Measurements from ENCODE around the gene MSI2.

MSI2 gene

GRCh38 chr17:57423541-57423940 is 167.2 kb downstream of the MSI2 start:
- no peak for DNase-seq
- intact Hi-C loops (cut with DNase I) = no loop called here

GRCh38 chr17:57424273-57424672 is 167.9 kb downstream of the MSI2 start:
- DNase-seq = no peak
- intact Hi-C loops (cut with DNase I) = no loop called here

- no peak for DNase-seq
These were observed 168.5 kb downstream of the MSI2 start for GRCh38 chr17:57424777-57425188.

DNA sequence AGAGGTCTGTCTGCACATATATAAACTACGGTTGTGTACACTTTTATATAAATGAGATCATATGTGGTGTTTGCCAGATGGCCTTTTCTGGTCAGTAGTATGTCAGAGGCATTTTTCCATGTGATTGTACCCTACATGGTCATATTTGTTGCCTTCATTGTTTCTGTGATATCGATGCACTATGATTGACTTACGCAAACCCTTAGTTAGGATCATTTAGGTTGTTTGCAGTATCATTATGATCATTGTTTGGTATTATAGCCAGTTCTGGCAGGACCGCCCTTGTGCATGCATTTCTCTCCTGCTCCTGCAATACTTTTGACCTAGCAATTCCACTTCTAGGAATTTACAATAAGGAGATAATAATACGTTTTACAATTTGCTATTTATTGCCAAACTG is 169.1 kb downstream of the MSI2 start:
- intact Hi-C loops (cut with DNase I) = no loop called here
- no peak for DNase-seq

More at GRCh38 chr17:57424777-57425188, 168.5 kb downstream of the MSI2 start:
- intact Hi-C loops (cut with DNase I) = no loop called here

DNA sequence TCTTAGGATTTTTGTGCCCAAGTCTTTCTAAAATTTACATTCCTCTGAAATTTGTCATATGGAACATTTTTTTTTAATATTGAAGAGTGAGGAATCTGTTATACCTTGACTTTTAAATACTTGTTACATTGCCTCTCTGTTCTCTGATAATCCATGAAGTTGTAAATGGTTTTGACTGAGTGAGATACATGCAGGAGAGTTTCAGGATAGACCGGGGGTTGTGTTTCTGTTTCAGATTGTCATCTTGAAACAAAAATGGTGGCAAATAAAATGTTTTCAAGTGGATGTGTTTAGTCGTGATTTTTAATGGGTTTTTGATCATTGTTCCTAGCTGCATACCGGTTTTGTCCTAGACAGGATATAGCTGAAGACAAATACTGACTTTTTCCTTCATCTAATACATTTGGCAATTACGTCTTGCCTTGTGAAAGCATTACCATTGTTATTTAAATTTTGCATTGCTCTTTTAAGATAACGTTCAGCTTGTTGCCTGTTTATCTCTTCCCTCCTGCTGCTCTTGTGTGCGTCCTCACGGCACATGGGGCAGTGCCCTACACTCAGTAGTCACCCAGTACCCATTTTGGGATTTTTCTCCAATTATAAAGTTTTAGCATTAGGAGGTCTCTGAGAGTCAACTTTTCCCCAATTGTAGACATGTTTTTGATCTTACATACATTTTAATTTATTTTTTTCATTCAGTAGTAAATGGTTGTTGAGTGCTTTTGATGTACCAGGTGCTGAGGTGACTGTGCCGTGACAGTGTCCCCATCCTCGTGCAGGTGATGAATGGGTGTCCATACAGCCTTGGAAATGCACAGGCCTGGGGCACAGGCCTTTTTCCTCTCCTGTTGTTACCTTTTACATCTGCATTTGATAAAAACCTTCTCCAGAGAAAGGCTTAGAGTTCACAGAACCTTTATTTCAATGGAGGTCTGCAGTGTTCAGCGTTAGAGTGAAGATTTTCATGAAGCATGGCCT is 169.9 kb downstream of the MSI2 start:
- DNase-seq = no peak
- intact Hi-C loops (cut with DNase I) = no loop called here

DNA sequence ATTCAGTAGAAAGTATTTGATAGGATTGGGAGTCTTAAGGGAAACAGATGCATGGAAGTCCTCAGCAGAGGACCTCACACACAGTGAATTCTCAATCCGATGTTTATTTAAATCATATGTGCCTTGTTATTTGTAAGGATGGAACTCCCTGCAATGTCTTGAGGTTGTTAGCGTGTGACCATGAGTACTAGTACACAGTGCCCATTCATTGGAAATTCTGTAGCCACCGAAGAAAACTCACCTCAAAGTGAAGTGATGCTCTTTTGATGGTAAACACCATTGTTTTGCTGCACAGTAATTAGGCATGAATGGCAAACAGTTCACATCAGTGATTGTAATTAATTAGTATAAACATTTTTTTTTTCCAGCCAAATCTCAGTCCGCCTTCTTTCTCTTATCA is 173.6 kb downstream of the MSI2 start:
- no peak for DNase-seq
- intact Hi-C loops (cut with DNase I) = no loop called here

DNA sequence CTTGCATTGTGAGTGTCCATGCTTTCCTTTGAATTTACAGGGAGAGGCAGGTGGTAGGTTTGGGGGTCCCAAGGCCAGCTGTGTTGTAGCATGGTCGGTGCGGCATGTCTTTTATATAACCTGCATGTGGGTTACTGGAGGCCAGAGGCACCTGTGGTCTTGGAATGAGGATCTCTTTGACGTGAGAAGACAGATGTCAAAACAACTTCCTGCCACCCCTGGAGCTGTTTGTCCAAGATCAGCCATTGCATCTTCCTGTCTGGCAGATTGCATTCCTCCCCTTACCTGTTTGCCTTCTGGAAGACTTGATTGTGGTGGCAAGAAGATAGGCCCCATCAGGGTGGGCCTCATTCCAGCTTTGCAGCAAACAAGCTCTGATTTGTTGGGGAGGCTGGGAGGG is 175.1 kb downstream of the MSI2 start:
- intact Hi-C loops (cut with DNase I) = no loop called here
- DNase-seq = no peak

DNA sequence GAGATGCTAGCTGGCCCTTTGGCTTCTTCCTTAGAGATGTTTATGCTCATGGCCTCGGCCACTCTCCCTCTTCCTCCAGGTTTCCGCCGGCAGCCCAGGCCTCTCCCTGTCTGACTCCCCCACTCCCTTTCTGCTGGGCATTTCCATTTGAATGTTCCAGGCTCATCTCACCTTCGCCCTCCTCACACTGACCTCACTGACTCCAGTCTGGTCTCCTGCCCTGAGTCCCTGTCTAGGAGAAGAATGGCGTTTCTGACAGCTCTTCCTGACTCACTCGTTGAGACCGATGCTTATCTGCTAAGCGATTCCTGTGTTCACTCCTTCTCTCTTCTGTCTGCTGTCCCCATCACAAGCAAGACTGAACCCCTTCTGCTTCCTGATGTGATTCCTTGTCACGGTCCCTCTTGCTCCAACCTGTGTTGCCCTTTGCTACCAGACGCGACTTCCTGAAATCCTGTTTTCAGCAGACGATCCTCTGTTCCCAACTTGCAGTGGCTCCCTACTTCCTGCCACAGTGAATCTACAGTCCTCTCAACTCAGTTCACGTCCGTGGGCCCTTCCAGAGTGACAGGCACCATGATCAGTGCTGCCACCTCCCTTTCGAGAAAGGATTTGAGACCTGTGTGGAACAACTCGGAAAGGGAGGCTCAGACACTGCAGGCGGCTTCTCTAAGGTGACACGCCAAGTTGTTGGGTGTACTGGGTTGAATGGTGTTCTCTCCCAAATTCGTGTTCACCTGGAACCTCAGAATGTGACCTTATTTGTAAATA is 176.4 kb downstream of the MSI2 start:
- DNase-seq = no peak
- intact Hi-C loops (cut with DNase I) = no loop called here

- DNase-seq = peak in 1 of 10 donors; percentile 62
- intact Hi-C loops (cut with DNase I) = no loop called here
These were observed 177.1 kb downstream of the MSI2 start for GRCh38 chr17:57433452-57433851.

GRCh38 chr17:57434361-57434760 is 178.0 kb downstream of the MSI2 start:
- intact Hi-C loops (cut with DNase I) = no loop called here
- DNase-seq = no peak

GRCh38 chr17:57436565-57436964 is 180.2 kb downstream of the MSI2 start:
- intact Hi-C loops (cut with DNase I) = no loop called here
- no peak for DNase-seq

- intact Hi-C loops (cut with DNase I) = no loop called here
These were observed 181.9 kb downstream of the MSI2 start for GRCh38 chr17:57438066-57438731.

DNA sequence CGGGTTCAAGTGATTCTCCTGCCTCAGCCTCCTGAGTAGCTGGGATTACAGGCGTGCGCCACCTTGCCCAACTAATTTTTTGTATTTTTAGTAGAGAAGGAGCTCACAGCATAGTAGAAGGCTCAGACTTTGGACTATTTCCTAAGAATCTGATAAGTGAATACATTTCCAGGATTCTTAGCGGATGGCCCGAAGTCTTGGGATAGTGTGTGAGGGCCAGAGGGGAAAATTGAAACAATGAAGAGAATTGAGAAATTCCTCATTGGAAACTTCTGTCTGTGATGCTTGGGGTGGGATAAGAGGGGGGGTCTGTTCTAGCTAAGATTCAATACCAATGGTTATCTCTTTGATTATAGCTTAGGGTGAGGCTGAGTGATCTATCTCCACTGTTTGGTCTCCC is 183.3 kb downstream of the MSI2 start:
- intact Hi-C loops (cut with DNase I) = loop anchor here (10.0 kb wide), 2 partner anchors 135 to 185 kb away; partner anchors contain the start of gene MSI2
- no peak for DNase-seq

More at GRCh38 chr17:57438066-57438731, 181.9 kb downstream of the MSI2 start:
- DNase-seq = peak in 1 of 10 donors; percentile 76

DNA sequence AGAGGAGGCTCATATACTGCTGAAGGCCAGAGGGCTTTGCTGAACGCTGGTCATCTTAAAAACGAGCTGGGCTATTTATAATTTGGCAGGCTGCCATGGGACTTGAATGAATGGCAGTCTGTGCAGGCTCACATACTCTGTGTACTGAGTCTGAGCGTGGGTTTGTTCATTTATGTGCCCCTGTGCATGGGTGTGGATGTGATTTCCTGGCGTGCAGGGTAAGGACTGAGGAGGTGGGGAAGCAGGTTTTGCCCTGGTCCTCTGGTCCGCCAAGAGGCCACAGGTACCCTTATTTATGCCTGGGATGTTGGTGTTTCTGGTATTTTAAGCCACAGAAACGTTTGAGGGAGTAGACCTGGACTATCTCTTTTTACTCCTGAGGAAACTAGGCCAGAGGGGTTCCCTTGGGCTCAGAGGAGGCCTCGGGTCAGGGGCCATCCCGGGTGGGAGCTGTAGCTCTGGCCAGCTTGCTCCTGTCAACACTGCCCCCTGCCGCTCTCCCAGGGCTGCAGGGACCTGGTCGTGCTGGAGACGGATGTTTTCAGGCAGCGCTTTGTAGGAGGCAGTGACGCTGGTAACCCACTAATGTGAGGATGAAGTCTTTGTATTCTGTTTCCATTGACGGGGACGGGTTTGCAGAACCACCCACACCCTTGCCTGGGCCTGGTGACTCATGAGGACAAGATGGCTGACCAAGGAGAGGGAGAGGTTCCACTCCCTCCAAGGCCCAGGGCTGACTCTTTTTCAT is 184.4 kb downstream of the MSI2 start:
- peak; percentile 45 to 95 (median 69) for DNase-seq
- intact Hi-C loops (cut with DNase I) = loop anchor here (10.0 kb wide), 2 partner anchors 134 to 186 kb away; partner anchors contain the start of gene MSI2

DNA sequence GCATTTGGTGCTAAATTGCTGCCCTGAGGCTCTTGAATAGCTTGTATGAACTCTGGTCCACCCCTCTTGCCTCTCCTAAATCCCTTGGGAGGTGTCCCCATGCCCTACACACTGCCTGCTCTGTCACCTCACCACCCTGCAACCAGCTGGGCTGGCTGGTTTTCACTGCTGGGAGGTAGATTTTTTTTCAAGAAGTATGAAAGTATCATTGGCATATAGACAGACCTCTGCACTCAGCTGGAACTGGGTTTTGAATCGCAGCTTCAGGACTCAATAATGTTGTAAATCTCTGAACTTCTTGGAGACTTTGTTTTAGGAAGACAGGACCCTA is 184.9 kb downstream of the MSI2 start:
- intact Hi-C loops (cut with DNase I) = loop anchor here (10.0 kb wide), 2 partner anchors 134 to 186 kb away; partner anchors contain the start of gene MSI2
- DNase-seq = no peak

GRCh38 chr17:57442401-57442823 is 186.1 kb downstream of the MSI2 start:
- DNase-seq = peak in 1 of 10 donors; percentile 73
- intact Hi-C loops (cut with DNase I) = loop anchor here (10.0 kb wide), 2 partner anchors 132 to 188 kb away; partner anchors contain the start of gene MSI2

DNA sequence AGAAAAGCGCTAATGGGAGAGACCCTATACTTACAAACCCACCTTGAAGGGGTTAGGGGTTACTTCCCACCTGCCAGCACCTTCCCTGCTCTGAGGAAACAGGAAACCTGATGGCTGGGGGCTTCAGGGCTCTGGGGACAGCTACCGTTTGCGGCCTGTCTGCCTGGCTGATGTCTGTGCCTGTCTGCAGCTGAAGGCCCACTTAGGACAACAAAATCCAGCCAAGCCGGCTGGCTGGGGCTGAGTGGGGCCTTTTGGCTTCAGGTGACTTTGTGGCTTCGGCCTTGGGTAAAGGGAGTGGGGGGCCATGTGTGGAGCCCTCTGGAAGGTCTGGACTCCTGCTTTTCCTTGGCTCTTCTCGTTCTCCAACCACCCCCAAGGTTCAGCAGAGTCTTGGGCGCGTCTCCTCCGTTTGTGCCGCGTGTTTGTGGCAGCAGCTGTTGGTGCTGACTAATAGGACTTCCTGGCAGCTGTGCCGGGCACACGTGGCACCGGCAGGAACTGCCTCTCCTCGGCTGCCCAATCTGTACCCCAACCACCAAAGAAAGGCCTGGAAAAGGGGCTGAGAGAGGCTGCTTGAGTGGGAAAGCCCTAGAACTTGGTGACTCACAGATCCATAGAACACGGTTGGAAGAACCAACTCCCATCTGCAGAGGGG is 186.7 kb downstream of the MSI2 start:
- peak; percentile 36 to 94 (median 50) for DNase-seq
- intact Hi-C loops (cut with DNase I) = loop anchor here (10.0 kb wide), 2 partner anchors 132 to 188 kb away; partner anchors contain the start of gene MSI2

DNA sequence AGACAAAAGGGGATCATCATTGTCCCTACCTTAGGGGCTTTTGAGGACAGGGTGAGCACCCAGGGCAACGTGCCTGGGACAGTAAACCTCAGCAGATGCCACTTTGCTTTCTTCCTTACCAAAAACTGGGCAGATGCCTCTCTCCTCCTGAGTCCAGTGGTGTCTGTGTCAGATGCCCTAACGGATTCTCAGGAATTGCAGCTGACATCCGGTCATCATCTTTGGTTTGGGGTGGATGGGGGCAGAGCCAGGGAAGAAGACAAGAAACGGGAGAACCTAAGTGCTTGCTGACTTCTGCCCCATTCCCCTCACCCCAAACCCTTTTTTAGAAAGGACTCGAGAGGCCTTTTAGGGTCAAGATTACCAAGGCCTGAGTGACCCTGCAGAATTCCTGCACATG is 187.5 kb downstream of the MSI2 start:
- DNase-seq = no peak
- intact Hi-C loops (cut with DNase I) = loop anchor here (10.0 kb wide), 2 partner anchors 131 to 189 kb away; partner anchors contain the start of gene MSI2
